Amniotic stem cell (primary cell): ENCODE data around the gene CLDND2.

Experiments
- DNase-seq: peaks from one replicate; lab custom pipeline; 2025; lab: John Stamatoyannopoulos, UW

Gene CLDND2

GRCh38 chr19:51331193-51331592, 37.6 kb downstream of the CLDND2 start:
- DNase-seq = no peak

- no peak for DNase-seq
Observed at GRCh38 chr19:51330366-51330765, 38.4 kb downstream of the CLDND2 start.

- DNase-seq = no peak
Observed at GRCh38 chr19:51329411-51329810, 39.4 kb downstream of the CLDND2 start.

- DNase-seq = no peak
Observed at GRCh38 chr19:51327066-51328001, 41.5 kb downstream of the CLDND2 start.

GRCh38 chr19:51326216-51327065, 42.4 kb downstream of the CLDND2 start:
- no peak for DNase-seq

GRCh38 chr19:51325161-51325976, 43.4 kb downstream of the CLDND2 start:
- no peak for DNase-seq

GRCh38 chr19:51324167-51324481, 44.7 kb downstream of the CLDND2 start:
- DNase-seq = no peak

- DNase-seq = no peak
Observed at GRCh38 chr19:51323481-51324166, 45.2 kb downstream of the CLDND2 start.

- DNase-seq = no peak
Observed at GRCh38 chr19:51321799-51322198, 47.0 kb downstream of the CLDND2 start.

GRCh38 chr19:51320280-51320657, 48.5 kb downstream of the CLDND2 start:
- DNase-seq = no peak

GRCh38 chr19:51319649-51320279, 49.0 kb downstream of the CLDND2 start:
- DNase-seq = no peak

GRCh38 chr19:51318687-51319648, 49.8 kb downstream of the CLDND2 start:
- DNase-seq = no peak

GRCh38 chr19:51317968-51318367, 50.8 kb downstream of the CLDND2 start:
- no peak for DNase-seq

GRCh38 chr19:51317376-51317775, 51.4 kb downstream of the CLDND2 start:
- no peak for DNase-seq
